NCI-H2029 treated with DMSO at 0.1 percent for 48 hours (cell line): ENCODE data around the gene DCHS2.

Experiments used
- DNase-seq: peaks from one replicate; lab custom pipeline; 2025; lab: John Stamatoyannopoulos, UW

The DCHS2 gene

DNA sequence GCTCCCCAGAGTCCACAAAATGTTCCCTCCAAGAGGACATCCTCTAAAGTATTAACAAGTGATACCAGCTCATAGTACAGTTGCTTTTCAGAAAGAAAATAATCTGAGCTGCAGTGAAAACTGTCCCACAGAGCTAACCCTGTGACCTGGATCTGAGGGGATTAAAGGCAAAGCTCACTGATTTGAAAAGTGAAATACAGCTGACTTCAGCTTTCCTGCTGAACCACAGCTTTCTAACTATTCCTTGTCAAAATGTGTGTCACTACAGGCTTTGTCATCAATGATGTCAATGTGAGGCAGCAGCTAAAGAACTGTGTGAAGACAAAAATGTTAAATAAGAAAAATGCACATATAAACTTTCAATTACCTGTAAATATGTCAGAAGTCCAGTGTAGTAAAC, 36.9 kb downstream of the DCHS2 start:
- DNase-seq: no peak

GRCh38 chr4:154452798-154453346, 38.7 kb downstream of the DCHS2 start:
- DNase-seq: no peak

- DNase-seq: no peak
Observed at GRCh38 chr4:154450966-154451365, 40.6 kb downstream of the DCHS2 start.

GRCh38 chr4:154444958-154445357, 46.6 kb downstream of the DCHS2 start:
- DNase-seq: no peak

DNA sequence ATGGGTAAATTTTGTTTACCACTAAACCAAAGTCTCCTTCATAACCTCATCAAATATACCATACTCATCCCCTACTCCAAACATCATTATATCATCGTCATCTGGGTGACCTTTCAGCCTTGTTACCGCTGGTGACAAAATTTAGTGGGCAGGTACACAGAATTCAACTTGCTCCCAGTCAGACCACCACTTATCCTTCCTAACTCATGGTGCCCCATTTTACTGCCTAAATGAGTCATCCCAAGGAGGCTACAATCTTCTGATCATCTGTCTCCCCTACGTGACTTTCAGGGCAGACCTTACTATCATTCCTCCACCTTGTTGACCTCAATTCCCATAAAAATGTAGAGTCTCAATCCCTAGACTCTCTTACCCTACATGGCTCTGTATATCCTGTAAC, 49.6 kb downstream of the DCHS2 start:
- no peak for DNase-seq

DNA sequence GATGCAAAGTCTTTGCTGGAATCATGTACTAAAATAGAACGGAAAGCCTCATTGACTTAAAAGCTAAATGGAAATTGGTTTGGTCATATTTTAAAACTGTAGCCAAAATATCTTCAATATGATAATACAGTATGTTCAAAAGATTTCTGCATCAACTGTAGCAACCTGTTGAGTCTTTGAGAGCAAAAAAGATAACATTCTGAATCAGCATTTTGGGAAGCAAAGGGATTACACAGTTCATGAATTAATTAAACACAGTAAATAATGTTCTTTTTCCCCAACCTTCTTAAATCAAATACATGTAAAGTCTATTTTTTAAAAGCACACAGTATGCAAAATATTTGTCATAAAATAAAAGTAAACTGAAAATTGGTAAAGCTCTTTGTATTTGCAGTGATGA, 50.5 kb downstream of the DCHS2 start:
- DNase-seq: no peak

DNA sequence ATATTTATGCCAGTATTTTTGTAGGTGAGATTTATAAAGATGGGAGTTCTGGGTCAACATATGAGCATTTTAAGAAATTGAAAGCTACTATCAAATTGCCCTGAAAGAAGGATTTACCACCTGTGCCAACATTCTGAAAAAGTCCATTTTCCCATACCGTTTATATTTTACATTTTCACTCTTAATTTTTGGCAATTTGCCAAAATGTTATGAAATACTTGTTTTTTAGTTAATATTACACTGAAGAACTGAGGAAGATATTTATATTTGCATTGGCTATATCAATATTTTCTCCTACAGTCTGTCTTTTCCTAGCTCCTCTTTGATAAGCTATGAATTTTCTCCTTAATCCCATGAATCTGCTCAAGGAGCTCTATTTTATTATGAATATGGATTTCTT, 52.4 kb downstream of the DCHS2 start:
- no peak for DNase-seq

DNA sequence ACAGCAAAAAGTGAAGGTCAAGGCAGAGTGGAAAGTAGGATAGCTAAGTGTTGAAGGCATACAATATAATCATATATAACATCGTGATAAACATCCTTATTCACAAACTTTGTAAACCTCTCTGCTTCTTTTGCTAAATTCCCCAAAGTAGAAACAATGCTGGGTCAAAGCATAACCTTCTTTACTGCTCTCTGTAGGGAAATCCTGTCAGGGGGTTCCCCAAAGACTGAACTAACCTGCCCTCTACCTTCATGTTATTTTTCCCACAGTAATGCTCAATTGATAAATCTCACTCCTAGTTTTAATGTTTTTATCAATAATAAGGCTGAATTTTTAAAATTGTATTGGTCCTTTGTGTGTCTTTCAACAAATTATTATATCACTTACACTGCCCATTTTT, 55.7 kb downstream of the DCHS2 start:
- DNase-seq: no peak

- DNase-seq: no peak
Observed at GRCh38 chr4:154433543-154433942, 58.1 kb downstream of the DCHS2 start.

GRCh38 chr4:154429176-154429575, 62.4 kb downstream of the DCHS2 start:
- no peak for DNase-seq

GRCh38 chr4:154427149-154427548, 64.5 kb downstream of the DCHS2 start:
- no peak for DNase-seq

- DNase-seq: no peak
Observed at GRCh38 chr4:154425514-154425913, 66.1 kb downstream of the DCHS2 start.

- no peak for DNase-seq
Observed at GRCh38 chr4:154424810-154425484, 66.7 kb downstream of the DCHS2 start.

GRCh38 chr4:154422152-154422551, 69.4 kb downstream of the DCHS2 start:
- DNase-seq: no peak

DNA sequence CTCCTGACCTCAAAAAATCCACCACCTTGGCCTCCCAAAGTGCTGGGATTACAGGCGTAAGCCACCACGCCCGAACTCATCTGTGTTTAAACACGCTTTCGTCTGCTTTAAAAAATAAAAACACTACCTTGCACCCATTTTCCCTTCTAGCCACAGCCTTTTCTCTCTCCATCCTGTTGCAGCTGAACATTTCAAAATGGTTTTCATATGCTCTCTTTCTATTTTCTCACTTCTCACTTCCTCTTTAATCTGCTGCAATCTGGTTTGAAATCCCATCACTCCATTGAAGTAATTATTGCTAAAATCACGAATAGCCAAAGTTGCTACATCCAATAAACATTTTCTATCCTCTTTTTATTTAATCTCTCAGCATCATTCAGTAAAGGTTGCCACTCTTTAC, 70.0 kb downstream of the DCHS2 start:
- no peak for DNase-seq

- DNase-seq: no peak
Observed at GRCh38 chr4:154417373-154417673, 74.3 kb downstream of the DCHS2 start.

DNA sequence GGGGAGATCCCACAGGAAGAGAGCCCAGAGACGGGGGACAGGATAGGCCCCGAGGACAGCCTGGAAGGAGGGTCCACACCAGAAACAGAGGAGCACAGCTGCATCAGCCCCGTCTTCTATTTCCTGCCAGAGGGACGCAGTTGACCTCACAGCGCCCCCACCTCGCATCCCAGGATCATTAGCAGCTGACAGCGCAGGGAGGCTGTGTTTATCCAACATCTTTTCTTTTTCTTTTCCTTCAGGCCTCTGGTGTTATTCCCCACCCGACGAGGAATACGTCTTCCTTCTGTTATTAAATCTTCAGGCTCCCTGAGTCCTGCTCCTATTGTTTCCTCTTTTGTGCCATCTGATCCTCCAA, 75.4 kb downstream of the DCHS2 start:
- no peak for DNase-seq

GRCh38 chr4:154415313-154415712, 76.3 kb downstream of the DCHS2 start:
- no peak for DNase-seq

DNA sequence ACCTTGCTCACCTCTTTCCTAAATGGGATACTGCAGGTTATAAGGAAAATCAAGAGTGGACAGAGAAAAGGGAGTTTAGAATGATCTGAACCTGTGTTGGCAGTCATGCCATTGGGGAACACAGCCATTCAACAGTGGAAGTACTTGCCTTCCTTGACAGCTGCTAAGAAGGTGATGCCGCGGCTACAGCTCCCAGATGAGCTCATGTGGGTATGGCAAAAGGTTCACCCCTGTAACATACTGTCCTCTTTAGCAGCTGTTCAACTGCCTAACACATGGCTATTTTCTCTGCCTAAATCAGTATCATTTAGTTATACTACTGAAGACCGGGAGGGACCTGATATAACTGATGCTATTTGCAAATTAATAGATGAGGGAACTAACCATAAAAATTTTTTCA, 76.8 kb downstream of the DCHS2 start:
- no peak for DNase-seq

DNA sequence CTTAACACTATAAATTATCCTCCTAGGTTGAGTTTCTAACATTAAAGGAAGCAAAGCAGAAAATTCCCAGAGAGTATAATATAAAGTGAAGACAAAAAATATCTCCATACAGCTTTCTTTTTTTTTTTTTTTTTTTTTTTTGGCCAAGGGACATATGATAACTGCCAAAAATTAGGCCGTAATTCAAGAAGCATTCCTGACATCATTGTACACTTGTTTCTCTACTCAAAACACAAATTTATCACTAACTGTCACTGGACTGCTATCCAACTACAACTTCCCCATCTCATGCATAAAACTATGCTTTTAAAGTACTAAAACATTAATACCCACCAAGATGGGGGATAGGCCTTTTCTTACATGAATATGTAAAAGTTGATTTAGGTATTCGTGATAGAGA, 77.2 kb downstream of the DCHS2 start:
- no peak for DNase-seq

DNA sequence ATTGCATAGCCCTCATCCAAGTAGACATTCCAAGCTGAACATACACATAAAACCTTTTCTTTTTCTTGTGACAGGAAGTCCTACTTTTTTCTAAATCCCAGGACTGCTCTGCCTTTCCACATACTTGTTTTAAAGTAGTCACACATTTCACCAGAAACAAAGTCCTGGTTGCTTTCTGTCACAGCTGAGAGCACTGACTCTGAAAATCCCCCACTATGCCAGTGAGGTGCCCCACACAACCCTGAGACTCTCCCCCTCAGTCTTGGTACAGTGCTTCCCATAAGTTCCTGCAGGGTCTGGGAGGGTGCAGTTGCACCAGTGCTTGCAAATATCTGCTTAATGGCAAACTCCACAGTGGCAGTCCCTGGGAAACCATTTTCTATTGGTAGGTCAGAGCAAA, 84.2 kb downstream of the DCHS2 start:
- DNase-seq: no peak

DNA sequence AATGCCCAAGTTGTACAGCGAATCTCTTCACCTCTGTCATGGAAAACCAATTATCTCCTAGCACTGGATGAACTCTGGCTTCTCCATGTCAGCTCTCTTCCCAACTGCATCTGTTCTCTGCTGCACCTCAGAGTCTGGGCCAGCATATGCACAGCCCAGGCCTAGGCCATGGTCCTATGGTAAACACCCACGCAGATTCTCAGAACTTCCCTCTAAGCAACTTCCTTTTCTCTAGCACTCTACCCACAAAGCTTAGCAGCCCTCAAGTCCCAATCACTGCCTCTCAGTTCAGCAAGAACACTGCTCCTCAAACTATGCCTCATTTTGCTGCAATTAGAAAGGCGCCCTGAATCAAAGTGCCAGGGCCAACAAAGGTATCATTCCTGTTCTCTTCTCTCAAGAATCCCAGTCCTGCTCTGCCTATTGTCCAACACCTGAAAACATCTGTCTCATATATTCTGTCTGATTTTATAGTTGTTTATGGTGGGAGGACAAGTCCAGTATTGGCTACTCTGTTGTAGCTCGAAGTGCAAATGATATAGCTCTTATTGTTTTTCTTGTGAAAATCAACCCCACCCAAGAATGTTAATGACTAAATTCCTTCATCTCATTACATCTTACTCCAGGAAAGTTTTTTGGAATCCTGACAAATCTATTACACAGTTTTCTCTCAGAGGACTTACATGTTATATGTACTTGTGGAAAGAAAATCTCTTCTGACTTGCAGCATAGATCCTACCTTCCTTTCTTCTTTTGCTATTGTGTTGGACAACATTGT, 85.4 kb downstream of the DCHS2 start:
- no peak for DNase-seq

DNA sequence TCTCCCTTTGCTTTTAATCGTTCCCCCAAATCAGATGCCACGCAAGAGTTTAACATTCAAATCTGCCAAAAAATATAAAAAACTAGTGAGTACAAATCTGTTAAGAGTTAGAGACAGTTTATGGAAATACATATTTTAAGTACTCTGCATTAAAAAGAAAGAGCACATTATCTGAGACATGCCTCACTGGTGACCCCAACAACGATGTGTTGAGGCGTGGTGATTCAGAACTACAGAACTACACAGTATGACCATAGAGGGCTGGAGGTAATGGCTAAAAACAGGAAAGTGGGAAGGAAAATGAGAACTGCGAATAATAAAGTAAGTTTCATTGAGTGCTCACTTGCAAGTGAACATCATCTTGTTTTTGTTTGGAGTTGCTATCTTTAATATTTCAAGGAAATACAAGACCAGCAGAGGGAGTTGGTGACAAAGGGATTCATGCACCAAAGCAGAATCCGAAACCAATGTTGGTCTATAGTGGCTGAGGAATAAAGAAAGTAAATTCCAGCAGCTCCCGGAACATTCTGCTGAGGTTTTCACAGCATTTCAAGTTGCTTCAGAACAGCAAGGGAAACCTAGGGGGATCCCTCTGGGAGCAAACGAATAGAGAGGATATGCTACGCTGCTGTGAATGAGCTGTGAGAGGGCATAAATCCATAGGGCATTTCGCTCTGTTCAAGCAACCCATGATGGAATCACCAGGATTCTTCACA, 92.2 kb downstream of the DCHS2 start:
- DNase-seq: no peak
